CD4-positive, alpha-beta T cell treated with Interleukin-10 for 1 hour (primary cell): Measurements from ENCODE around the gene PRKCB.

Source experiments
- DNase-seq: peaks from one replicate; pipeline ENCODE4 v3.0.0-alpha.2; 2020

The PRKCB gene

DNA sequence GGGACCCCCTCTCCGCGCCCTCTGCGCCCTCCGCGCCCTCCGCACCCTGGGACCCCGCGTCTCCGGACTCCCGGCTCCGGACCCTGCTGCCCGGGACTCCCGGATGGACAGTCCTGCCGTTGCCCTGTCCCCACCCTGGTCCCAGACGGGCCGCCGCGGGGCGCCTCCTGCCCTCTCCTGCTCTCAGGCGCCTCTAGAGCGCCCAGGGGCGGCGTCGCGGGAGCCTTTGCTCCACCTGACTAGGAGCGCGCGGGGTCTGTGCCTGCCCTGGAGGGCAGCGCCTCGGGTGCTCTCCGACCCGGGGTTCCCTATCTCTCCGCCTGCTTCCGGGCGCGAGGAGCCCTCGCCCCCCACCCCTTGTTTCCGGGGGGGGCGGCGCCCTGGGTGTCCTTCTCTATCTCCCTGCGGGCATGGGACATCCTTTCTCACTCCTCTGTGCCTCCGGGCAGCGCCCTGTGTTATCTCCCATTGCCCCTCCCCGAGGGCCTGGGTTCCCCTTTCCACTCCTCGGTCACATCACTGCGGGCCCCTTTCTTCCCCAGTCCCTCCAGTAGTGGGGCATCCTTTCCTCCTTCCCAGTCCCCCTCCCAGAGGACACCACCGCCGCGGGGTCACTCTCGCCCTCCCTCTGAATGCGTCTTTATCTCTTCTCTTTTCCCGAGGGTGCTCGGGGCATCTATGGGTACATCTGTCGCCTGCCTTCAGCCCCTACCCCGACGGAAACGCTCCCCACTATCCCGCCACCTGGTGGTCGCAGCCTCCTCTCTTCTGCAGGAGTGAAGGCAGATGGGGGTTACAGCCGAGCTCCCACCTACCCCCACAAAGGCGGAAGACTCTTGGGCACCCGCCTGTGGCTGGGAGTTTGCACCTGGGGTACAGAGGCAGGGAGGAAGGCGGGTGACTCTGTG, 875 bp downstream of the PRKCB start:
- peak; percentile 63 for DNase-seq

DNA sequence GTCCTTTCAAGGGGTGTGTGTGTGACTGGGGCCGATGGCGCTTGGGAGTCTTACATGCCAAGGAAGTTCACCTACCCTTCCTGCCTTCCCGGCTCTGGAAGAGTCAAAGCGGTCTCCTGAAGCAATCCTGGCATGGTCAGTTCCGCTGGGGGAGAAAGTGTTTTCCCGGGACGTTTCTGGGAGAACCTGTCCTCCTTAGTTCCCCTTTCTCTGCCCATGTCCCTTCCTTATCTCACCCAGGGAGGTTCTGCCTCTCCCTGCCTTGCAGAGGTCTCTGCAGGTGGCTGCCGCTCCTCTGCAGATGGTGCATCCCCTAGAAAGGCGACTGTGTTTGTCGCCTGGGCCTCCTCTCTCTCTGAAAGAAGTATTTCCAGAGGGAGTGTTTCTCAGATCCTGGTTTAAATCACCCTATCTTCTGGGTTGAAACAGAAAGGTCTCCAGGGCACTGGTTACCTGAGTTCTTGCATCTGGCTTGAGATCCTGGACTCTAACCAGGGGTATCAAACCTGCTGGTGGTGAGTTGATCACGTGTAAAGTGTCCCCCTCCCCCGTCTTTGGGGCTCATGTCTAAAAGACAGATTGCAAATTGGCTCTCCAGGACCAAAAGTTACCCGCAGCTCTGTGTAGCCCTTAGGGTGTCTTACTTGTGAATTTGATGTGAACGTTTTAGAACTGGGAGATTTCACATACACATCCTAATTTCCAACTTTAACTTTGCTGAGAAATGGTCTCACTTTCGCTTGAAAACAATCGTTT, 1.9 kb downstream of the PRKCB start:
- no peak for DNase-seq

DNA sequence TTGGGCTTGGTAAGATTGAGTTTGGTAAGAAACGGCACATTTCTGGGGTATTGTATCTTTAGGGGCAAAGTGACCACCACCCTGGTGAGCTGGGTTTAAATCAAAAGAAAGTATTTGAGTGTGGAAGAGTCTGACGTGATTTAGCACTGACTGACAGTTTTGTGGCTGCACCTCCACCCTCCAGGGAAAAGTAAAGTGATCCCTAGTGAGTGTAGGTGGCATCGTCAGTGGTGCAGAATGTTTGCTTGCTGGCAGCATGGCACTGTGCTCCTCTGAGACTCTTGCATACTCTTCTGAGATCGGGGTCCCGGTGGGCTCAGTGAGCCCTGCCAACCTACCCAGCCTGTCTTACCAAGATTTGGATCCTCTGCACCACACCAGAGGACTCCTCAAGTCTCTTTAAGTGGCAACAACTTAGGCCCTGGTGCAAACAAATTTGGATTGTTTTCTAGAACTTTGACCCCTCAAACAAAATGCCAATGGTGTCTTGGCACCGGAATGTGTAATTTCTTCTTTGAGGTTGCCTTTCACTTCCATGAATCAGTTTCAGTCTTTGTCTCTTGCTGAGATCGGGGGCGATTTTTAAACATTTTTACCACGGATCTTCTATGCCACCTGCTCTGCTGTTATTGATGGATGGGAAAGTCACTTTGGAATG, 2.8 kb downstream of the PRKCB start:
- no peak for DNase-seq

DNA sequence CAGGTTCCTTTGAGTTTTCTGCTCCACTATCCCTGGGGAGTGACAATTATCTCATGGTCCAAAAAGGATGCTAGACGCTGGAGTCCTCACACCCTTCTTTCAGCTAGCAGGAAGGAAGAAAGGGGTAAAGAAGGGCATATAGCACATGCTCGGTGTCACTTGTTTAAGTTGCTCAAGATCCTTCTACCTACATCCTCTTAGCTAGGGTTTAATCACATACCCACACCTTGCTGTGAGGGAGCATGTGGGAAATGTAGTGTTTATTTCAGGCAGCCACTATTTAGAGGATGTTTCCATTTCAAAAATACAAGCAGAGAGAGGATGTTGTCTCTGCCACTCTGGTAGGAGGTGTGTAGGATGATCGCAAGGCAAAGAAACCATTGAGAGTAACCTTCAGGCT, 4.5 kb downstream of the PRKCB start:
- DNase-seq = no peak

DNA sequence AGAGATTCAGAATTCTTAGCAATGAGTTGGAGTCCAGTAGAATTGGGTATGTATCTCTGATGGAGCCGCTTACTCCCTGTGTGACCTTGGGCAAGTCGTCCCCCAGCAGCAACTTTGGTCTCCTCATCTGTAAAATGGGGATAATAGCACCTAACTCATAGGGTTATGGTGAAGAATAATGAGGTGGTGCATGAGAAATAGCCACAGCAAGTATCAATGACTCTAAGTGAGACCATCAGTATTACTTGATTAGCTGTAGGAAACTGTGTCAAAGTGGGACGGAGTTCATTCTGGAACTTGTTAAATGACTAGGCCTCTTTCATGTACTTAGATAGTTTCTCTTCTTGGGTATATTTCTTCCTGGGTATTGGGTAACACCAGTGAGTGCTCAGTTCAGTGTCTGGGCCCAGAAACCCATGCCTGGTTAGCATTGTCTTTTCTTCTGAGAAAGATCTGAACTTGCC, 6.4 kb downstream of the PRKCB start:
- no peak for DNase-seq

DNA sequence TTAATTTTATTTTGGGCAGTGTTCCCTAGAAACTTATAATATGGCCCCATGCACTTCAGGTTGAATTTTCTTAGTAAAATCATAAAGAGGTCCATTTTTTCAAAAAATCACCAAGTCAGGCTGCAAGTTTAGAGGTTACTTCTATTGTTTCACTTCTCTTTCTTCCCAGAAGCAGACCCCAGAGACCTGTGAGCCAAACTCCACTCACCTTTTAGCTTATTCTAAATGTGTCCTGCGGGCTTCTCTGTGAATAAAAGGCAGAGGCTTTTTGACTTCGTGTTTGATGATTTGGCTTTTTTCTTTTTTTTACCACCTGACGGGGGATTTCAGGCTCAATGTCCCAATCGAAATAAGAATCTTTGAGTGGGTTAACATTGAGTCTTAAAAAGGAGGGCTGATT, 7.4 kb downstream of the PRKCB start:
- no peak for DNase-seq

DNA sequence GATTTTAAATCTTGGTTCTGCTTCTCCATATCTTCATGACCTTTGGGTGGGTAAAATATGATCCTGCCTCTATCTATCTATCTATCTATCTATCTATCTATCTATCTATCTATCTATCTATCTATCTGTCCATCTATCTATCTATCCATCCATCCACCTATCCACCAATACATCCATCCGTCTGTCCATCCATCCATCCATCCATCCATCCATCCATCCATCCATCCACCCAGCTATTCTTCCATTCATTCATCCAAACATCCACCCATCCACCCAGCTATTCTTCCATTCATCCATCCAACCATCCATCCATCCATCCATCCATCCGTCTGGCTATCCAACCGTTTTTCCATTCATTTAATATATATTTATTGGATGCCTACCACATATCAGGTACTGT, 11.5 kb downstream of the PRKCB start:
- no peak for DNase-seq

DNA sequence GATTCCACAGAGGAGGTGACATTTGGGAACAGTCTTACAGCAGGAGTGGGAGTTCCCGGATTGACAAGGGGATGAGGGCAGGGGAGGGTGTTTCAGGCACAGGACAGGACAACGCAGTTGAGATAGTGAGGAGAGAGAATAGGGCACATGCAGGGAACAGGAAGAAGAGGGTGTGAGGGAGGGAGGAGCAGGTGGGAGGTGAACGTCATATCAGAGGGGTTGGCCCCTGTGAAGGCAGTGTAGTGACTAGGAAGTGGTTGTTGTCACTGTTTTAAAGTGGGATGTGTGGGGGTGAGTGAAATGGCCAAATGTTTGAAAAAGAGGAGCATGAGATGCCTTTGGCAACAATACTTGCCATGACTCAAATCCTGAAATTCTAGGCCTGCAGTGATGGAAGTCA, 12.2 kb downstream of the PRKCB start:
- DNase-seq = peak; percentile 65

DNA sequence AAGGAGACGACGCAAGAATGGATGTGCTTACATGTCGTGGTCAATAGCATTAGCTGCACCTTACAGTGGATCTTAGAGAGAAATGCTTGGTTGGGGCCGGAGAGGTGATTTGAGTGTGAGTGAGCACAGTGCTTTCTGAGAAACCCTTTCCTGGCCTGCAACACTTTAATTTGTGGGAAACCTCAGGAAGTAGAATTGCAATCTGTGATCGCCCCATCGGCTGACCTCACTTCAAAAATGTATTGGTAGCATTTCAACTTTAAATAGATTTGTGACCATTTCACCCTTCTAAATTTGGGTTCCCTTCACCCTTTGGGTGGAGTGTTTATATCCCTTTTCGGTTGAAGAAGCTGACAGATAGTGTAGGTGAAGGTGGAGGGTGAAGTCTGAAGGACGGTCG, 13.2 kb downstream of the PRKCB start:
- DNase-seq = no peak

DNA sequence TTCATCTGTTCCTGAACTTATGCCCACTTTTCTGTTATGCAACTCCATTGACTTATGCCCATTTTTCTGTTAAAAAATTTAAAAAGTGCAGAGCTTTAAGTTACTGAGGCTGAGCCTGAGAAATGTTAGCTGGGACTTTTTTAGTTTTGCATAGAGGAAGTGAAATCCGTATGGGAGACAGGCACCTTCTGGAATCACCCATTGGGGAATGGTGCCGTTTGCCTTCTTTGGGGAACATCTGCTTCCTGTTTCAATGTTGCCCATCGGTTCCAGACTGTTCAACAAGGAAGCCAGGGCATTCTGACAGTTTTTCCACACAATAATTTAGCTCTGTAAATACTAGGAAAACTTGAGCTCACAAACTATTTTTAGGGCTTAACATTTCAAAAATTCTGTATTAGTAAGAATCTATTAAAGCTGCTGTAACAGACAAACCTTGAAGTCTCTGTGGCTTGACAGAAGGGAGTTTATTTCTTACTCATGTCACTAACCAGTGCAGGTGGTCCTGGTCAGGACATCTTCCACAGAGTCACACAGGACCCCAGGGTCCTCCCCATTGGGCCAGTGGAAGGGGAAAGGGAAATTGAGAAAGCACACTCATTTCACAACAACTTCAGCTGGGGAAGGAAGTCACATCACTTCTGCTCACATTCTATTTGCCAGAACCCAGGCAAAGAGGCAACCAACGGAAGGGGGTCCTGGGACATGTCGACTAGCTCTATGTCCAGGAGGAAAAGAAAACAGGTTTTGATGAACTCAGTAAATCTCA, 17.2 kb downstream of the PRKCB start:
- DNase-seq = no peak

DNA sequence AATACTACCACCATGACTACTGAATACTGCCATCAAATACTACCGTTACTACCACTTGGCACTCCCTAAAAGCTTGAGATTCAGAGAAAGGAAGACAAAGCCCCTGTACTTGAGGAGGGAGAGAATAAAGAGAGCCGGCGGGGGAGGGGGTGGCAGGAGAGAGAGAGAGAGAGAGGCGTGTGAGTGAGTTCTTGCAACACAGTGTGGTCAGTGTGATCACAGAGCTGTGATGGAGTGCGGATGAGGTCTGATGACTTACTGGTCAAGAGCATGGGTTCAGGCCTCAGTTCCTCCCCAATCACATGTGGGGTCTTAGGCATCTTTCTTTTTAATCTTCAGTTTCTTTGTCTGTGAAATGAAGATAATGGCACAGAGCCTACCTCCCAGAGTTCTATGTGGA, 19.2 kb downstream of the PRKCB start:
- no peak for DNase-seq

DNA sequence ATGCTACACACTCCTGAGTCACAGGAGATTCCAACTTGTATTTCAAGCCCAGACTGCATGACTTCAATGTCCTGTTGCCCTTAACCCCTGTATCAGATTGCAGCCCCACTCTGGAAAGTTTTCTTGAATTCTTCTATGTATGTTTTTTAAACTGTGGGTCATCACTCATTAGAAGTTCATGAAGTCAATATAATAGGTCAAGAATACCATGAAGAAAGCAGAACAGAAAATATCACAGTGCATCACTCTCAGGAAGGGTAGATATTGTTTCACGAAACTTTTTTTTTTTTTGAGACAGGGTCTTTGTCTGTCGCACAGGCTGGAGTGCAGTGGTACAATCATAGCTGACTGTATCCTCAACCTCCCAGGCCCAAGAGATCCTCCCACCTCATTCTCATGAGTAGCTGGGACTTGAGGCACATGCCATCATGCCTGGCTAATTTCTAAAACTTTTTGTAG, 20.5 kb downstream of the PRKCB start:
- no peak for DNase-seq

DNA sequence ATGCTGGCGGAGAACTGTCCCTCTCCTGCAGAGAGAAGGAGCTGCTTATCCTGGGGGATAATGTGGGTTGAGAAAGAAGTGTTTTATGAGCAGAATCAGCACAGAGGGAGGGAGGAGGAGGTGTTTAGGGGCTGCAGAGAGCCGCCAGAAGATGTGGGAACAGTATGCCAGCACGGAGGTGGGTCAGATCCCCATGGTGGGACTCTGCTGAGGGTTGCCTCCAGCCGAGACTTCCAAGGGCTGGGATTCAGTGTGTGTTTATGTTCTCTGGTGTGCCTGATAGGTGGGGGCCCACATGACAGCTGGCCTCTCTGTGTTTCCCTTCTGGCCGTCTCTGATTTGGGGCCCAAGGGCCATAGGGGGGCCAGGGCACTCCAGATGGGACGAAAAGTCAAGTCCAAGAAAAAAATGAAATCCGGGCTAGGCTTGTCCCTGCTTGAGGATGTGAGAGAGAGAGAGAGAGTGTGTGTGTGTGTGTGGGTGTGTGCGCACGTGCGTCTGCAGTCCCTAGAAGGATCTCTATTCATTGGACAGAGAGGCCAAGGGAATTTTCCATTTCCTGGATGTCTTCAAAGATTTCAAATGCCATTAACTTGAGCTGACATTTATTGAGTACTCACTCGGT, 21.6 kb downstream of the PRKCB start:
- no peak for DNase-seq

DNA sequence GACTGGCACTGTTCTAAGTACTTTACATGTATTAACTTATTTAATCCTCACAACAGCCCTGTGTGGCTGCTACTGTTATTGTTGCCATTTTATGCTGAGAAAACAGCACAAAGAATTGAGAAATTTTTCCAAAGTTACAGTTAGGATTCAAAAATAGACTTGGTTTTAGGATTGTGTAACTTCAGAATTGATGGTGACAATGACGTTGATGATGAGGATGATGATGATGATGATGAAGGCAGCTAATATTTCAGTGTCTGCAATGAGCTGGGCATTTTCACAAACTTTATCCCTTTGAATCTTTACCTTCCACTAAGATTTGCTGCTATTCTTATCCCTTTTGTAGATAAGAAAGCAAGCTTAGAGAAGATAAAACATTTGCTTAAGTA, 22.1 kb downstream of the PRKCB start:
- DNase-seq = no peak

DNA sequence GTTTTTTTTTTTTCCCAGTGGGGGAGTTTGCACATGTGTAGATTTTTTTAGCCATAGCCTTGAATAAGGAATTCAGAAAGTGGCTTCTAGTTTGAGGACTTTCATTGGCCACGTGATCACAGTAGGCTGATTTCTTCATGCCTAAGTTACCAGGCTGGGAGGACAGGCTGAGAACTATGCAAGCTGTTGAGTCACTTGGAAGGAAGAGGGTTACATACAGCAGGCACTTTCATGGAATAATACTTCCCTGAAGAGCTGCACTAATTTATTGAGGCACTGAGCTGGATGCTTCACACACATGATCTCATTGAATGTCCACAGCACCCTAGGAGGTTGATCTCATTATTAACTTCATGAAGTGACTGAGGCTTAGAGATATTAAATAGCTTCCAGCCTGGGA, 22.8 kb downstream of the PRKCB start:
- DNase-seq = no peak

DNA sequence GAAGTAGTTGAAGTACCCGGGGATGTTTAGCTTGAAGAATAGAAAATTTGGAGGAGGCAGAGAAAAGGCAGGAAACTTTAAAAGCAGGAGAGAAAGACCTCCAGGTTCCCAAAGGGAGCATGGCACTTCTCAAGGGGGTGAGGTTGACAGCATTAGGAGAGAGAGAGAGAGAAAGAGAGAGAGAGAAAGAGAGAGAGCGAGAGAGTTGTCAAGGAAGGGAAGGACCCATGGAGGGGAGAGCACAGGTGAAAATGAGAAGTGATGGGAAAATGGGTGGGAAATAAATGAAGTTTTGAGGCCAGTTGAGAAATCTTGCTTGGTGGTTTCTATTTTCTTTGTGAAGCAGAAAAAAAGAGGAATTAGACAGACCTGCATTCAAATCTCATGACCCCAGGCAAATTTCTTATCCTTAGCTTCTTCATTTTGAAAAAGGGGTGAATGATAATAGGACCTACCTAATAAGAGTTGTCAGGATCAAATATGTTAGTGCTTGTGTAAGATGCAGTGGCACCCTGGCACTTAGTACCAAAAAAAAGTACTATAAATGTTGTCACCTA, 24.0 kb downstream of the PRKCB start:
- DNase-seq = no peak

DNA sequence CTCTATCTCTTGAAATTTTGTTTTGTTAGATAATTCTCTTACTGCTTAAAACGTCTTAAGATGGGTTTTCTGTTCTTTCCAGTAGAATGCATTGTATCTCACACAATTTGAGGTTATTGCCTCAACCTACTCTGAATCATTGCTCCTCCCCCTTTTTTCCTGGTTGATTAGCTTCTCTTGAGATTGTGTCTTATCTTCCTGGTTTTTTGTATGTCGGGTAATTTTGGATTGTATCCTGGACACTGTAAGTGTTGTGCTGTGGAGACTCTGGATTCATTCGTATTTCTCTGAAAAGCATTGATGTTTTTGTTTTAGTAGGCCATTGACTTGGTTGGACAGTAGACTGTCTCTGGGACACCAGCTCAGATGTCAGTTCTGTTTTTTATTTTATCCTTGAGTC, 26.1 kb downstream of the PRKCB start:
- no peak for DNase-seq

DNA sequence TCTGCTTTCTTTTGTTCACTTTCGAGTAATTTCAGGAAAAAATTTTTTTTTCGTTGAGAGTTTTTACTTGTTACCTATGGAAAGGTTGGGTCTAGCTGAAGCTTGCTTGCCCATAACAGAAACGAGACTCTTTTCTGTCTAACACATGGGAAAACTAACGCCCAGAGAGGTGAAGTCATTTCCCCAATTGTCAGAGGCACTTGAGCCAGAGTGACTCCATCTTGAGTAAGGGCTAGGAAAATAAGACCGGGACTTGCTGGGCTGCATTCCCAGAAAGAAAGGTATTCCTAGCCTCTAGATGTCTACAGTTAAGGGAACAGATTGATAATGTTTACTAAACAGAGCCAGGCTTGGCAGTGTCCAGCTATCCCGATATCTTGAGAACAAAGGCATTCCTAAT, 26.8 kb downstream of the PRKCB start:
- no peak for DNase-seq

DNA sequence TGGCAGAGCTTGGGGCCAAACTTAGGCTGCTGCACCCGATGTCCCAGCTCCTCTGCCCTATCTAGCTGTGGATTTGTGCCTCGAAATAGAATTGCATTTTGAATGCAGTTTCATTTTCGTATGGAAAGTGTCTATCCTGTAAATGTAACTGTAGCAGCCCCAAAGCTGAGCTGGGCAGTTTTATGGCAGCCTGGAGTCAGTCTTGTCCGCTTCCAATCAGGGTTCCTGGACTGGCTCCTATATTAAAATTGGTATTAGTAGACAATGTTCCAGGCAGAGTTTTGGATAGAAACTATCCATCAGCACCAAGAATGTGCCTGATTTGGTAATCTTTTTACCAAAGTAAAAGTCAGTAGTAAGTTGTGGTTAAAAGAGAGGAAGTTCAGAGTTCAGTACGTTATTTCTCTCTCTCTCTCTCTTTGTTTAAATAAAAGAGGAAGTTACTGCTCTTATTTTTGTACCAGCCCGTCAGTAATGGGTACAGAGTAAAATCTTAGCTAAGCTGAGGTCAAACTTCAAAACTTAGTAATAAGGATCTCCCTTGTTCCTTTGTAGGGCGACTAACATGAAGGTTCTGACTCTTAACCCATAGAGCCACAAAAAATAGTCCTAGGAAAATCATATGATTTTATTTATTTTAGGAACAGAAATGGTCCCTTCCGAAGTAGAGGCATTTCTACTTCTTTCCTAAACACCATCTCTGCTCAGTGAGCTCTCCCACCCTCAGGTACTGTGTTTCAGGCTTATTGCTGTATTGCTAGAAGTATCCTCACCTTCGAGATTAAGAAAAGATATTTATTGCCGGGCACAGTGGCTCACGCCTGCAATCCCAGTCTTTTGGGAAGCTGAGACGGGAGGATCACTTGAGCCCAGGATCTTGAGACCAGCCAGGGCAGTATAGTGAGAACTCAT, 28.0 kb downstream of the PRKCB start:
- peak; percentile 39 for DNase-seq

DNA sequence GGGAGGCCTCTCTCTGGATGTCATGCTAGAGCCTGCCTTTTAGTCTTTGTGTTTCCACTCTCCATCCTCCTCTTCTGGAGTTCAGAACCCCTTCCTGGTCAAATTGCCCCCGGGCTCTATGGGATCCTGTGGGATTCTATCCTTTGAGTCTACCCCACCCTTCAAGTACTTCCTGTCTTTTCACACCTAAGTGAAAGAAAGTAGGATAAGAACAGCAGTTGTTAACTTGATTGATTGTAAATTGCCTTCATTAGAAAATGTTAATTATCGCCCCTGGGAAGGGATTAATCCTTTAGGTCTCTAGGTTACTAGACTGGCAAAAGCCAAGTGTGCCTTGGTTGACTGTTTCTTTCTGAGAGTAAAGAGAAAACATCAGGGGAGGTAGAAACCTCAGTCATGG, 30.1 kb downstream of the PRKCB start:
- DNase-seq = no peak

DNA sequence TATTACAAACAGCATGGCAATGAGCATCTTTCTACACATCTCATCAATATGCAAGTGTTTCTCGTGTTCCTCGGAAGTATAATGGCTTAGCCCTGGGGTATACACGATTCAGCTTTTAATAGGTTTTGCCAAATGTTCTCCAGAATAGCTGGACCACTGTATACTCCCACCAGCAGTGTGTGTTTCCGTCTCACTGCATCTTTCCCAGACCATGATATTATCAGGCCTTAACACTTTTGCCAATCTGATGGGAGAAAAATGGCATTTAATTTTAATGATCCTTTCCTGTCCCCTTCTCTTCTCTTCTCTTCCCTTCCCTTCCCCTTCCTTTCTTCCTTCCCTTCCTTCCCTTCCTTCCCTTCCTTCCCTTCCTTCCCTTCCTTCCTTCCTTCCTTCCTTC, 30.8 kb downstream of the PRKCB start:
- no peak for DNase-seq
